Measurements from ENCODE around the gene FAR1. TPM values are rescaled to one million over a fixed set of nuclear protein-coding genes. Genes with fewer than 3 reads are reported as not detected.

The FAR1 gene
- polyA plus RNA-seq, 1 of the 3 experiments (the other 2 are of a cell fraction), result 29.0 TPM

DNA sequence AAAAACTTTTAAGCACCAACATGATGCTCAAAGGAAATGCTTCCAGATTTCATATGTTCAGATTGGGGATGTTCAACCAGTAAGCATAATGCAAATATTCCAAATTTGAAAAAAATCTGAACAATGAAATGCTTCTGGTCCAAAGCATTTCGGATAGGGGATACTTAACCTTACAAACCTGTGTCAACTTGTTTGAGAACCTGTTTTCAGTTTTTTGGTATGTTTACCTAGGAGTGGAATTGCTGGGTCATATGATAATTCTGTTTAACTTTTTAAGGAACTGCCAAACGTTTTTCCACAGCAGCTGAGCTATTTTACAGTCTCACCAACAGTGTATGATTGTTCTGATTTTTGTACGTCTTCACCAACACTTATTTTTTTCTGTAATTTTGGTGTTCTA lies 23.7 kb downstream of the FAR1 start:
- CTCF ChIA-PET, result no interaction called here
- peaks cover 24% of the 10 kb centered on the region in 2 experiments for H3K36me3 ChIP-seq (replicated peaks in 1 of 2; ENCODE audit: control insufficient read depth in 1 of 2, insufficient read depth in 2 of 2, low read length in 1 of 2)
- no peak overlapping the region for H3K4me3 ChIP-seq (ENCODE audit: low read depth in 2 of 2, low read length in 1 of 2)
- no peak overlapping the region for H3K9ac ChIP-seq
- H3K79me2 ChIP-seq (ENCODE audit: insufficient read depth), result peaks cover 91% of the 10 kb centered on the region
- no peaks in the 10 kb centered on the region for H3K27me3 ChIP-seq (ENCODE audit: insufficient read depth)
- no peaks in the 10 kb centered on the region; a peak in 1 of 4 replicates for H3K4me1 ChIP-seq (ENCODE audit: control insufficient read depth in 1 of 2, insufficient read depth in 2 of 2, low read depth in 1 of 2, low read length in 1 of 2)
- H2AFZ ChIP-seq (ENCODE audit: low read depth), result no peak overlapping the region
- WGBS (ENCODE audit: low lambda C conversion rate), result 81% methylated on average over 3 of the region's 3 CpGs
- H3K9me3 ChIP-seq, result no peaks in the 10 kb centered on the region
- TF ChIP-seq ELF1 (IDR thresholded peaks at IDR 0.05), result no peak
- TF ChIP-seq, protein P1, sequence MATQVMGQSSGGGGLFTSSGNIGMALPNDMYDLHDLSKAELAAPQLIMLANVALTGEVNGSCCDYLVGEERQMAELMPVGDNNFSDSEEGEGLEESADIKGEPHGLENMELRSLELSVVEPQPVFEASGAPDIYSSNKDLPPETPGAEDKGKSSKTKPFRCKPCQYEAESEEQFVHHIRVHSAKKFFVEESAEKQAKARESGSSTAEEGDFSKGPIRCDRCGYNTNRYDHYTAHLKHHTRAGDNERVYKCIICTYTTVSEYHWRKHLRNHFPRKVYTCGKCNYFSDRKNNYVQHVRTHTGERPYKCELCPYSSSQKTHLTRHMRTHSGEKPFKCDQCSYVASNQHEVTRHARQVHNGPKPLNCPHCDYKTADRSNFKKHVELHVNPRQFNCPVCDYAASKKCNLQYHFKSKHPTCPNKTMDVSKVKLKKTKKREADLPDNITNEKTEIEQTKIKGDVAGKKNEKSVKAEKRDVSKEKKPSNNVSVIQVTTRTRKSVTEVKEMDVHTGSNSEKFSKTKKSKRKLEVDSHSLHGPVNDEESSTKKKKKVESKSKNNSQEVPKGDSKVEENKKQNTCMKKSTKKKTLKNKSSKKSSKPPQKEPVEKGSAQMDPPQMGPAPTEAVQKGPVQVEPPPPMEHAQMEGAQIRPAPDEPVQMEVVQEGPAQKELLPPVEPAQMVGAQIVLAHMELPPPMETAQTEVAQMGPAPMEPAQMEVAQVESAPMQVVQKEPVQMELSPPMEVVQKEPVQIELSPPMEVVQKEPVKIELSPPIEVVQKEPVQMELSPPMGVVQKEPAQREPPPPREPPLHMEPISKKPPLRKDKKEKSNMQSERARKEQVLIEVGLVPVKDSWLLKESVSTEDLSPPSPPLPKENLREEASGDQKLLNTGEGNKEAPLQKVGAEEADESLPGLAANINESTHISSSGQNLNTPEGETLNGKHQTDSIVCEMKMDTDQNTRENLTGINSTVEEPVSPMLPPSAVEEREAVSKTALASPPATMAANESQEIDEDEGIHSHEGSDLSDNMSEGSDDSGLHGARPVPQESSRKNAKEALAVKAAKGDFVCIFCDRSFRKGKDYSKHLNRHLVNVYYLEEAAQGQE (IDR thresholded peaks at IDR 0.05; ENCODE audit: low read depth, low read length), result no peak
- TF ChIP-seq, protein P2, sequence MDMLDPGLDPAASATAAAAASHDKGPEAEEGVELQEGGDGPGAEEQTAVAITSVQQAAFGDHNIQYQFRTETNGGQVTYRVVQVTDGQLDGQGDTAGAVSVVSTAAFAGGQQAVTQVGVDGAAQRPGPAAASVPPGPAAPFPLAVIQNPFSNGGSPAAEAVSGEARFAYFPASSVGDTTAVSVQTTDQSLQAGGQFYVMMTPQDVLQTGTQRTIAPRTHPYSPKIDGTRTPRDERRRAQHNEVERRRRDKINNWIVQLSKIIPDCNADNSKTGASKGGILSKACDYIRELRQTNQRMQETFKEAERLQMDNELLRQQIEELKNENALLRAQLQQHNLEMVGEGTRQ (IDR thresholded peaks at IDR 0.05; ENCODE audit: borderline replicate concordance, low read depth, low read length), result no peak
- TF ChIP-seq MEF2A (IDR thresholded peaks at IDR 0.05; ENCODE audit: borderline replicate concordance, low read depth), result no peak
- TF ChIP-seq, protein P3, sequence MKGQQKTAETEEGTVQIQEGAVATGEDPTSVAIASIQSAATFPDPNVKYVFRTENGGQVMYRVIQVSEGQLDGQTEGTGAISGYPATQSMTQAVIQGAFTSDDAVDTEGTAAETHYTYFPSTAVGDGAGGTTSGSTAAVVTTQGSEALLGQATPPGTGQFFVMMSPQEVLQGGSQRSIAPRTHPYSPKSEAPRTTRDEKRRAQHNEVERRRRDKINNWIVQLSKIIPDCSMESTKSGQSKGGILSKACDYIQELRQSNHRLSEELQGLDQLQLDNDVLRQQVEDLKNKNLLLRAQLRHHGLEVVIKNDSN (IDR thresholded peaks at IDR 0.05; ENCODE audit: borderline replicate concordance, low read depth), result no peak
- no peak for TF ChIP-seq EP300 (IDR thresholded peaks at IDR 0.05; ENCODE audit: borderline replicate concordance in 1 of 2, low read depth in 1 of 2, low read length in 1 of 2)
- no peak for TF ChIP-seq CHD2 (IDR thresholded peaks at IDR 0.05; ENCODE audit: low read length, partially characterized antibody)
- TF ChIP-seq RXRA (IDR thresholded peaks at IDR 0.05; ENCODE audit: borderline replicate concordance, low read depth), result no peak
- TF ChIP-seq FOXM1 (IDR thresholded peaks at IDR 0.05; ENCODE audit: low read depth), result no peak
- no peak for TF ChIP-seq TCF12 (IDR thresholded peaks at IDR 0.05)
- no peak overlapping the region for H3K4me2 ChIP-seq
- peaks cover 3% of the 10 kb centered on the region for H3F3A ChIP-seq (replicated peaks; ENCODE audit: insufficient read depth)
- POLR2A ChIA-PET, result no interaction called here
- peaks cover 49% of the 10 kb centered on the region for H4K20me1 ChIP-seq (ENCODE audit: insufficient read depth)
- no peak overlapping the region for H3K27ac ChIP-seq (ENCODE audit: low read depth in 2 of 2, low read length in 1 of 2)
- no peaks in the 10 kb centered on the region for H3K9me2 ChIP-seq
- no peak for DNase-seq

DNA sequence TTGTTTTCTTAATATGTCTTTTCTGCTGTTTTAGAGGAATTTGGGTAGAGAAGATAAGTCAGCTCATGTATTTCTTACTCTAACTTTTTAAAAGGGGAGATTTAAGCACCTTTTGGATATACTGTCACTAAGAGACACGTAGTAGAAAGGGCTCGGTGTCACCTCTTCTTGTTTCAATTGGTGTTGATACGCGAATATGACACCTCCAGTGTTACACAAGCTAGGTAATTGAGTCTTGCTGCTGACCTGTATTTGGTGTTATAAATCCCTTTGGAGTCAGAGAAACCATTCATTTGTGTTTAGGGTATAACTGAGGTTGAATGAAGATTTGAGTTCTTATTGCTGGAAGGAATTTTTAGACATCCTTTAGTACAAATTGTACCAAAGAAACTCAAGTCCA lies 25.6 kb downstream of the FAR1 start:
- ChIA-PET CTCF (interaction anchor here (1.8 to 2.2 kb wide), 2 partner anchors 12 to 26 kb away, joined by 4 to 5 read pairs; no protein-coding TSS in a partner anchor), POLR2A (no interaction called here)
- H3K36me3 ChIP-seq (replicated peaks in 1 of 2; ENCODE audit: control insufficient read depth in 1 of 2, insufficient read depth in 2 of 2, low read length in 1 of 2), result peaks cover 27 to 32% of the 10 kb centered on the region in 2 experiments
- no peak for DNase-seq
- no peak overlapping the region for H3K9ac ChIP-seq
- no peak overlapping the region for H3K27ac ChIP-seq (ENCODE audit: low read depth in 2 of 2, low read length in 1 of 2)
- 96% methylated on average over 4 of the region's 4 CpGs for WGBS (ENCODE audit: low lambda C conversion rate)
- H4K20me1 ChIP-seq (ENCODE audit: insufficient read depth), result peaks cover 37% of the 10 kb centered on the region
- H3K9me2 ChIP-seq, result no peaks in the 10 kb centered on the region
- H3K27me3 ChIP-seq (ENCODE audit: insufficient read depth), result no peaks in the 10 kb centered on the region
- H3F3A ChIP-seq (replicated peaks; ENCODE audit: insufficient read depth), result peaks cover 3% of the 10 kb centered on the region
- no peaks in the 10 kb centered on the region for H3K9me3 ChIP-seq
- no peak overlapping the region for H2AFZ ChIP-seq (ENCODE audit: low read depth)
- H3K4me2 ChIP-seq, result no peak overlapping the region
- H3K4me3 ChIP-seq (ENCODE audit: low read depth in 2 of 2, low read length in 1 of 2), result no peak overlapping the region
- H3K4me1 ChIP-seq (ENCODE audit: control insufficient read depth in 1 of 2, insufficient read depth in 2 of 2, low read depth in 1 of 2, low read length in 1 of 2), result no peaks in the 10 kb centered on the region; a peak in 1 of 4 replicates
- peaks cover 88% of the 10 kb centered on the region for H3K79me2 ChIP-seq (ENCODE audit: insufficient read depth)
- TF ChIP-seq ZBTB33 (IDR thresholded peaks at IDR 0.05; ENCODE audit: borderline replicate concordance, low read depth) (no peak), CTCF (IDR thresholded peaks at IDR 0.05) (no peak), CHD2 (IDR thresholded peaks at IDR 0.05; ENCODE audit: low read length, partially characterized antibody) (no peak), NFIC (IDR thresholded peaks at IDR 0.05; ENCODE audit: borderline replicate concordance) (no peak), FOXM1 (IDR thresholded peaks at IDR 0.05; ENCODE audit: low read depth) (no peak), NRF1 (IDR thresholded peaks at IDR 0.05; ENCODE audit: low read depth, low read length) (no peak), MEF2A (IDR thresholded peaks at IDR 0.05; ENCODE audit: borderline replicate concordance, low read depth) (no peak), EP300 (IDR thresholded peaks at IDR 0.05; ENCODE audit: borderline replicate concordance in 1 of 2, low read depth in 1 of 2, low read length in 1 of 2) (no peak), GATA2 (CRISPR knock-in tag; IDR thresholded peaks at IDR 0.05) (no peak), JUND (IDR thresholded peaks at IDR 0.05) (no peak), TAF1 (IDR thresholded peaks at IDR 0.05; ENCODE audit: borderline replicate concordance, low read depth, low read length) (no peak), ELF1 (IDR thresholded peaks at IDR 0.05) (no peak), RCOR1 (IDR thresholded peaks at IDR 0.05; ENCODE audit: low read length) (no peak), EZH2phosphoT487 (IDR thresholded peaks at IDR 0.05; ENCODE audit: borderline replicate concordance, low read depth) (no peak)

Measured in SK-N-SH (cell line).